Colonic mucosa (tissue), 4 donors: ENCODE data around the gene SUSD3. TPM values are rescaled to one million over a fixed set of nuclear protein-coding genes. Genes with fewer than 3 reads are reported as not detected.
A peak's percentile ranks its signal among the peaks of the same experiment; 100 is the strongest.
"Not testable (repeated sequence)": the region's sequence is repeated elsewhere in the genome, so short reads cannot be mapped to it uniquely, and the experiment has no call there.

Source experiments
- DNase-seq: peaks from one replicate; pipeline ENCODE4 v3.0.0-alpha.2; 2020
- H3K27ac ChIP-seq: fragments of 200-600 bp; one replicate; pipeline ENCODE4 v1.8.0; 2021
- H3K27me3 ChIP-seq: fragments of 200-600 bp; one replicate; pipeline ENCODE4 v1.8.0; 2021
- H3K36me3 ChIP-seq: fragments of 200-600 bp; one replicate; pipeline ENCODE4 v1.8.0; 2021
- H3K4me1 ChIP-seq: fragments of 200-600 bp; one replicate; pipeline ENCODE4 v1.8.0; 2021; ENCODE audit warnings: mild to moderate bottlenecking
- H3K4me3 ChIP-seq: fragments of 200-600 bp; one replicate; pipeline ENCODE4 v1.8.0; 2021
- H3K9ac ChIP-seq, 2 donors: one replicate each; pipeline ENCODE4 v1.7.0; 2013; ENCODE audit warnings: control low read depth in 2 of 2, low read depth in 2 of 2, low read length in 2 of 2
- H3K9me3 ChIP-seq: fragments of 200-600 bp; one replicate; pipeline ENCODE4 v1.8.0; 2021
- intact Hi-C: fragments of 100-400 bp; cut with DNase I; formaldehyde crosslinking; loops from one replicate; pipeline ENCODE4 v1.14.1; 2022
- total RNA-seq, 2 donors: library from RNA; stranded (reverse); fragmentation: NEBNext Ultra II Directional in 1 of 2; extraction: Animal tissue kit (Norgen Biotek cat#: 25700) in 1 of 2; gene quantifications; one replicate each; pipeline ENCODE4 v1.2.1, GENCODE V29; 2021
- TF ChIP-seq, protein P1 (sequence below): fragments of 200-600 bp; IDR thresholded peaks from one replicate; pipeline ENCODE4 v1.8.0; 2022; ENCODE audit warnings: antibody characterized with exemption, mild to moderate bottlenecking
- donor health status: healthy.
- donor health status: DM: no; HTN: no; CAD: no.
- donor health status: DM: no; HTN: no; CAD: no.

The SUSD3 gene
- total RNA-seq, 2 donors from 2014 or later: 1.6 to 2.2 TPM

DNA sequence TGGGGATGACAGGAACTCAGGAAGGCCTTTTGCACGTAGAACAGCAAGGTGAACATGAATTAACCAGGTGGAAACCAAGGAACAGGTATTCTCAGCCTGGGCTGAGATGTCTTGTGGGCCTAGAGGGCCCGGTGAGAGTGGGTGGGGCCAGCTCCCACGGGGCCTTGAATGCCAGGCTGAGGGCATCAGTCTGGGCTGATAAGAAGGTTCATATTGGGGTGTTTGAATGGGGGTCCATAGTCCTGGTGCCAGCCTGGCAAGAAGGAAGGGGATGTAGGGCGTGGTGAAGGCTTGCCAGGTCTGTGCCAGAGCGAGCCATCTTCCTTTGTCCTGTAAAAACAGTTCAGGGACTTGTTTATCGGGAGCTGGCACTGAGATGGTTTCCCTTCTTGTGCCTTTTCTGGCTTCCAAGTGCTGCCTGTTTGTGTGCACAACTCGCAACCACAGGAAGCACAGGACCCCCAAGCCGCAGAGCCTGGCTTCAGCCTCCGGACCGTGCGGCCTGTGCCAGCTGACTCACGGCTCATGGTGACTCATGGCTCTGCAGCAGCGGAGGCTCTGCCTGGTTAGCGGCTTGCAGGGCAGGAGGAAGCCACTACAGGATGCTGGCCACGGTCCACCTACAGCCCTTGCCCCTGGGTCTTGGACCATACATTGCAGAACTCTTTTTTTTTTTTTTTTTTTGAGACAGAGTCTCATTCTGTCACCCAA, 39.9 kb downstream of the SUSD3 start:
- no peaks in the 10 kb centered on the region for H3K36me3 ChIP-seq
- H3K9me3 ChIP-seq: no peaks in the 10 kb centered on the region

DNA sequence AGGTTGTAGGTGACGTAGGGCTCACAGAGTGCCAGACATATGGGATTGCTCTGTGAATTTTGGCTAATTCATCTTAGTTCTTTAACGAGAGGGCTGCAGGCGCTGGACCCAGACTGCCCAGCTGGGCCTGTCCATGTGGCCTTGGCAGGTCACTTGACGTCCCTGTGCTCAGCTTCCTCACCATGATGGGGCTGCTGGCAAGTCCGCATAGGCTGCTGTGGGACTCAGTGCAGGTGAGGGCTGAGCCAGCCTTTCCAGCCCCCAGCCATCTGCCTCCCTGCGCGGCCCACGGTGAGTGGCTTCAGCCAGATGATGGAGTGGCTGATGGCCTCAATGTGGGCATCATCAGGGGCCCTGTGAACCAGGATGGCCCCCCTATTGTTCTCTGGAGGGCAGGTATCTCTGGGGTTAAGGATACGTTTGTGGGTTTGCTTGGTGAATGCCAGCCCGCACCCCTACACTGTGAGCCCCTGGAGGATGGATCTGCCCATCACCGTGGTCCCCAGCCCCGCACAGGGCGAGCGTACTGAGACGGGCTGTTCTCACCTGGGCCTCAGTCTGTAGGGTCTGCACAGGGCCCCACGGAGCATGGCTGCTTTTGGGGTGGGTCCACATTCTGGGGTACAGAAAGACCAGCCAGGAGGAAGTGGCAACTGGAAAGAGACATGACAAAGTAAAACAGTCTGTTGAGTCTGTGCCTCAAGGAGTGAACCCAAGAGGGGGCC, 41.2 kb downstream of the SUSD3 start:
- peaks cover 8% of the 10 kb centered on the region for H3K4me1 ChIP-seq
- DNase-seq: no peak
- H3K36me3 ChIP-seq: no peaks in the 10 kb centered on the region
- no peak overlapping the region for H3K4me3 ChIP-seq
- TF ChIP-seq, protein P1, sequence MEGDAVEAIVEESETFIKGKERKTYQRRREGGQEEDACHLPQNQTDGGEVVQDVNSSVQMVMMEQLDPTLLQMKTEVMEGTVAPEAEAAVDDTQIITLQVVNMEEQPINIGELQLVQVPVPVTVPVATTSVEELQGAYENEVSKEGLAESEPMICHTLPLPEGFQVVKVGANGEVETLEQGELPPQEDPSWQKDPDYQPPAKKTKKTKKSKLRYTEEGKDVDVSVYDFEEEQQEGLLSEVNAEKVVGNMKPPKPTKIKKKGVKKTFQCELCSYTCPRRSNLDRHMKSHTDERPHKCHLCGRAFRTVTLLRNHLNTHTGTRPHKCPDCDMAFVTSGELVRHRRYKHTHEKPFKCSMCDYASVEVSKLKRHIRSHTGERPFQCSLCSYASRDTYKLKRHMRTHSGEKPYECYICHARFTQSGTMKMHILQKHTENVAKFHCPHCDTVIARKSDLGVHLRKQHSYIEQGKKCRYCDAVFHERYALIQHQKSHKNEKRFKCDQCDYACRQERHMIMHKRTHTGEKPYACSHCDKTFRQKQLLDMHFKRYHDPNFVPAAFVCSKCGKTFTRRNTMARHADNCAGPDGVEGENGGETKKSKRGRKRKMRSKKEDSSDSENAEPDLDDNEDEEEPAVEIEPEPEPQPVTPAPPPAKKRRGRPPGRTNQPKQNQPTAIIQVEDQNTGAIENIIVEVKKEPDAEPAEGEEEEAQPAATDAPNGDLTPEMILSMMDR: no peak
- no peaks in the 10 kb centered on the region for H3K9me3 ChIP-seq
- H3K27me3 ChIP-seq: no peaks in the 10 kb centered on the region
- no peak overlapping the region for H3K27ac ChIP-seq
- no peak overlapping the region for H3K9ac ChIP-seq
- intact Hi-C loops: no loop called here

More for the DNA sequence above, 39.9 kb downstream of the SUSD3 start:
- peak overlapping the region; percentile 62 to 93 for H3K9ac ChIP-seq
- H3K27ac ChIP-seq: peak overlapping the region; percentile 91
- peak; percentile 72 for DNase-seq
- no peaks in the 10 kb centered on the region for H3K27me3 ChIP-seq
- no peak overlapping the region for H3K4me3 ChIP-seq
- intact Hi-C loops: no loop called here
- TF ChIP-seq, protein P1: no peak
- H3K4me1 ChIP-seq: peaks cover 8% of the 10 kb centered on the region

DNA sequence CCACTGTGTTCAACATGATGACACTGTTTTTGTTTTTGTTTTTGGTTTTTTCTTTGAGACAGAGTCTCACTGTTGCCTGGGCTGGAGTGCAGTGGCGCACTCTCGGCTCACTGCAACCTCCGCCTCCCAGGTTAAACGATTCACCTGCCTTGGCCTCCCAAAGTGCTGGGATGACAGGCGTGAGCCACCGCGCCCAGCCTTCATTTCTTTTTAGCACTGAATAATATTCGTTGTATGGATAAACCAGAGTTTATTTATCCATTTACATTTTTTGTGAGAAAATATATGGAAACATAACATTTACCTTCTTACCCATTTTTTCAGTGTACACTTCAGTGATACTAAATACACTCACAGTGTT, 41.8 kb downstream of the SUSD3 start:
- H3K36me3 ChIP-seq: no peaks in the 10 kb centered on the region
- no peak overlapping the region for H3K9ac ChIP-seq
- no peak overlapping the region for H3K27ac ChIP-seq
- H3K9me3 ChIP-seq: no peaks in the 10 kb centered on the region
- intact Hi-C loops: no loop called here
- no peak for DNase-seq
- TF ChIP-seq, protein P1: no peak
- no peaks in the 10 kb centered on the region for H3K27me3 ChIP-seq
- no peak overlapping the region for H3K4me3 ChIP-seq
- H3K4me1 ChIP-seq: peaks cover 8% of the 10 kb centered on the region

DNA sequence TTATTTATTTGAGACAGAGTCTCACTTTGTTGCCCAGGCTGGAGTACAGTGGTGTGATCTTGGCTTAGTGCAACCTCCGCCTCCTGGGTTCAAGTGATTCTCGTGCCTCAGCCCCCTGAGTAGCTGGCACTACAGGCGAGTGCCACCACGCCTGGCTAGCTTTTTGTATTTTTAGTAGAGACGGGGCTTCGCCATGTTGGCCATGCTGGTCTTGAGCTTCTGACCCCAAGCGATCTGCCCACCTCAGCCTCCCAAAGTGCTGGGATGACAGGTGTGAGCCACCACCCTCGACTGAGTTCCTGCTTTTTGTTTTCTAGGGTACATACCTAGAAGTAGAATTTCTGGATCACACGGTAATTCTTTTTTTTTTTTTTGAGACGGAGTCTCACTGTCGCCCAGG, 42.6 kb downstream of the SUSD3 start:
- intact Hi-C loops, H3K9me3 ChIP-seq, H3K27ac ChIP-seq, H3K4me3 ChIP-seq, H3K36me3 ChIP-seq, H3K9ac ChIP-seq, DNase-seq, H3K27me3 ChIP-seq, H3K4me1 ChIP-seq: not testable (repeated sequence)

DNA sequence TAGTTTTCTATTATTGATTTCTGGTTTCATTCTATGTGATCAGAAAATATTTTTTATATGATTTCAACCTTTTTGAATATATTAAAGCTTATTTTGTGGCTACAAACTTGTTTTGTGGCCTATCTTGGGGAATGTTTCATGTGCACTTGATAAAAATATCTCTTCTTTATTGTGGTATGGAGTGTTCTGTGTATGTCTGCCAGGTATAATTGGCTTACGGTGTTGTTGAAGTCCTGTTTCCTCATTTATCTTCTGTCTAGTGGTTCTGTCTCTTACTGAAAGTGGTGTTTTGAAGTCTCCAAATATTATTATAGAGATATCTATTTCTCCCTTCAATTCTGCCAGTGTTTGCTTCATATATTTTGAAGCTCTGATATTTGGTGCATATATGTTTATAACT, 47.1 kb downstream of the SUSD3 start:
- intact Hi-C loops: no loop called here
- TF ChIP-seq, protein P1: no peak
- Histone ChIP-seq H3K9me3 (no peaks in the 10 kb centered on the region), H3K36me3 (no peaks in the 10 kb centered on the region), H3K27me3 (no peaks in the 10 kb centered on the region), H3K9ac (no peak overlapping the region), H3K27ac (no peak overlapping the region), H3K4me3 (no peak overlapping the region), H3K4me1 (no peaks in the 10 kb centered on the region)
- DNase-seq: no peak
